HL-60 (cell line): ENCODE measurements around the gene GPC1.

Source experiments
- DNase-seq, 2 experiments: peaks; one replicate each; pipeline ENCODE4 v3.0.0-alpha.2; 2010 to 2020; ENCODE audit warnings: low read depth in 1 of 2, low spot score in 1 of 2
- H3K27ac ChIP-seq: fragments of 250-450 bp; sonication (Bioruptor Pico); replicated peaks from 2 replicates; pipeline ENCODE4 v1.5.1; 2020; ENCODE audit warnings: mild to moderate bottlenecking, moderate library complexity
- H3K27me3 ChIP-seq: fragments of 250-450 bp; sonication (Bioruptor Pico); 2 replicates; pipeline ENCODE4 v1.5.1; 2021; ENCODE audit warnings: mild to moderate bottlenecking, moderate library complexity; ENCODE audit not compliant: insufficient read depth, poor library complexity, severe bottlenecking
- H3K4me3 ChIP-seq: replicated peaks from 2 replicates; pipeline ENCODE4 v1.5.1; 2011; ENCODE audit warnings: mild to moderate bottlenecking, control low read depth, low read length; ENCODE audit not compliant: insufficient read depth
- GABPA ChIP-seq: IDR thresholded peaks from 2 replicates; pipeline ENCODE4 v1.6.1; 2012; ENCODE audit warnings: low read depth
- POLR2AphosphoS5 ChIP-seq: IDR thresholded peaks from 2 replicates; pipeline ENCODE4 v1.6.1; 2012; ENCODE audit warnings: low read depth
- SPI1 ChIP-seq: IDR thresholded peaks from 2 replicates; pipeline ENCODE4 v1.6.1; 2012; ENCODE audit warnings: low read depth, mild to moderate bottlenecking, borderline replicate concordance
- microRNA-seq: library from miRNA; unstranded; fragments of <30 nt; microRNA quantifications from one replicate; pipeline ENCODE4, GENCODE V29; 2018
- TF ChIP-seq, protein P1 (sequence below): IDR thresholded peaks from 2 replicates; pipeline ENCODE4 v1.6.1; 2012; ENCODE audit warnings: low read depth; ENCODE audit not compliant: insufficient replicate concordance
- TF ChIP-seq, protein P2 (sequence below): IDR thresholded peaks from one replicate; pipeline ENCODE4 v1.5.1; 2011; ENCODE audit warnings: low read length, control low read depth, inconsistent platforms; ENCODE audit not compliant: insufficient read depth

Gene GPC1

DNA sequence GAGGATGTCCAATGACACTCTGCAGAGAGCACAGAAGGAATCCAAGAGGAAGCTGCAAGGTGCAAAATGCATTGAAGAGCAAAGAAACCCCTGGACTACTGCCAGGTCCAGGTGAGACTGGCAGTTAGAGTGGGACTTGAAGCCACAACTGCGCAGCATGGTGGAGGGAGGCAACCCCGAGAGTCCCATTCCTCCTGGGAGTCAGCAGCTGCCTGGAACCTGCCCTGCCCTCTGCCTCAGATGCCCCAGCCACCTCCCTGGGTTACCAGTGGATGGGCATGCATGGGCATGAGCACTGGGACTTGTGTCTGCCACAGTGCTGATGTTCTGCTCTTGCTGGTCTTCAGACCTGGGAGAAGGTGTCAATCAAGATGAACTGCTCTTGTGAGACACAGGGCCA, 79.2 kb downstream of the GPC1 start:
- H3K4me3 ChIP-seq, result no peak overlapping the region
- DNase-seq, result no peak
- 0 out of 2 replicates have a peak overlapping the region, but pooled peaks have one; percentile 0 for H3K27ac ChIP-seq
- no peaks in the 10 kb centered on the region for H3K27me3 ChIP-seq
- TF ChIP-seq, protein P1, sequence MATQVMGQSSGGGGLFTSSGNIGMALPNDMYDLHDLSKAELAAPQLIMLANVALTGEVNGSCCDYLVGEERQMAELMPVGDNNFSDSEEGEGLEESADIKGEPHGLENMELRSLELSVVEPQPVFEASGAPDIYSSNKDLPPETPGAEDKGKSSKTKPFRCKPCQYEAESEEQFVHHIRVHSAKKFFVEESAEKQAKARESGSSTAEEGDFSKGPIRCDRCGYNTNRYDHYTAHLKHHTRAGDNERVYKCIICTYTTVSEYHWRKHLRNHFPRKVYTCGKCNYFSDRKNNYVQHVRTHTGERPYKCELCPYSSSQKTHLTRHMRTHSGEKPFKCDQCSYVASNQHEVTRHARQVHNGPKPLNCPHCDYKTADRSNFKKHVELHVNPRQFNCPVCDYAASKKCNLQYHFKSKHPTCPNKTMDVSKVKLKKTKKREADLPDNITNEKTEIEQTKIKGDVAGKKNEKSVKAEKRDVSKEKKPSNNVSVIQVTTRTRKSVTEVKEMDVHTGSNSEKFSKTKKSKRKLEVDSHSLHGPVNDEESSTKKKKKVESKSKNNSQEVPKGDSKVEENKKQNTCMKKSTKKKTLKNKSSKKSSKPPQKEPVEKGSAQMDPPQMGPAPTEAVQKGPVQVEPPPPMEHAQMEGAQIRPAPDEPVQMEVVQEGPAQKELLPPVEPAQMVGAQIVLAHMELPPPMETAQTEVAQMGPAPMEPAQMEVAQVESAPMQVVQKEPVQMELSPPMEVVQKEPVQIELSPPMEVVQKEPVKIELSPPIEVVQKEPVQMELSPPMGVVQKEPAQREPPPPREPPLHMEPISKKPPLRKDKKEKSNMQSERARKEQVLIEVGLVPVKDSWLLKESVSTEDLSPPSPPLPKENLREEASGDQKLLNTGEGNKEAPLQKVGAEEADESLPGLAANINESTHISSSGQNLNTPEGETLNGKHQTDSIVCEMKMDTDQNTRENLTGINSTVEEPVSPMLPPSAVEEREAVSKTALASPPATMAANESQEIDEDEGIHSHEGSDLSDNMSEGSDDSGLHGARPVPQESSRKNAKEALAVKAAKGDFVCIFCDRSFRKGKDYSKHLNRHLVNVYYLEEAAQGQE, result no peak
- no peak for TF ChIP-seq POLR2AphosphoS5
- no peak for TF ChIP-seq SPI1
- TF ChIP-seq GABPA, result no peak
- TF ChIP-seq, protein P2, sequence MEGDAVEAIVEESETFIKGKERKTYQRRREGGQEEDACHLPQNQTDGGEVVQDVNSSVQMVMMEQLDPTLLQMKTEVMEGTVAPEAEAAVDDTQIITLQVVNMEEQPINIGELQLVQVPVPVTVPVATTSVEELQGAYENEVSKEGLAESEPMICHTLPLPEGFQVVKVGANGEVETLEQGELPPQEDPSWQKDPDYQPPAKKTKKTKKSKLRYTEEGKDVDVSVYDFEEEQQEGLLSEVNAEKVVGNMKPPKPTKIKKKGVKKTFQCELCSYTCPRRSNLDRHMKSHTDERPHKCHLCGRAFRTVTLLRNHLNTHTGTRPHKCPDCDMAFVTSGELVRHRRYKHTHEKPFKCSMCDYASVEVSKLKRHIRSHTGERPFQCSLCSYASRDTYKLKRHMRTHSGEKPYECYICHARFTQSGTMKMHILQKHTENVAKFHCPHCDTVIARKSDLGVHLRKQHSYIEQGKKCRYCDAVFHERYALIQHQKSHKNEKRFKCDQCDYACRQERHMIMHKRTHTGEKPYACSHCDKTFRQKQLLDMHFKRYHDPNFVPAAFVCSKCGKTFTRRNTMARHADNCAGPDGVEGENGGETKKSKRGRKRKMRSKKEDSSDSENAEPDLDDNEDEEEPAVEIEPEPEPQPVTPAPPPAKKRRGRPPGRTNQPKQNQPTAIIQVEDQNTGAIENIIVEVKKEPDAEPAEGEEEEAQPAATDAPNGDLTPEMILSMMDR, result no peak

DNA sequence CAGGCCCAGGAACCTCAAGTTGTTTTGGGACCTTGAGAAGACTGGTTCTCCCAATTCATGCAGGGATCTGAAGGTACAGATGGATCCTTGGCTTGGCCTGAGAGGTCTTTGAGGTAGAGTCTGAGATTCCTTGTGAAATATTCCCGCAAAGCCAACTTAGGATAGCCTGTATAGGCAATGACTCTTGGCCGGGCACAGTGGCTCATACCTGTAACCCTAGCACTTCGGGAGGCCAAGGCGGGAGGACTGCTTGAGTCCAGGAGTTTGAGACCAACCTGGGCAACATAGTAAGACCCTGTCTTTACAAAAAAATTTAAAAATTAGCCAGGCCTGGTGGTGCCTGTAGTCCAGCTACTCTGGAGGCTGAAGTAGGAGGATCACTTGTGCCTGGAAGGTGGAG, 81.9 kb downstream of the GPC1 start:
- TF ChIP-seq, protein P2, result no peak
- TF ChIP-seq, protein P1, result no peak
- no peak for TF ChIP-seq GABPA
- no peak overlapping the region for H3K27ac ChIP-seq

More for the DNA sequence above, 81.9 kb downstream of the GPC1 start:
- H3K27me3 ChIP-seq, result no peaks in the 10 kb centered on the region
- DNase-seq, result no peak
- H3K4me3 ChIP-seq, result no peak overlapping the region

Small RNAs within 50 kb of the gene (microRNA-seq; reads per million reads assigned to microRNA genes)
- 16.3 reads per million, percentile 42 among the genes with 10 or more reads in this experiment for gene MIR149
